ENCODE data around the gene BPIFB3. TPM values are rescaled to one million over a fixed set of nuclear protein-coding genes. Genes with fewer than 3 reads are reported as not detected.
"Not testable (repeated sequence)": the region's sequence is repeated elsewhere in the genome, so short reads cannot be mapped to it uniquely, and the experiment has no call there.

Gene BPIFB3
- total RNA-seq, 1 donor from 2014 or later, result not detected

DNA sequence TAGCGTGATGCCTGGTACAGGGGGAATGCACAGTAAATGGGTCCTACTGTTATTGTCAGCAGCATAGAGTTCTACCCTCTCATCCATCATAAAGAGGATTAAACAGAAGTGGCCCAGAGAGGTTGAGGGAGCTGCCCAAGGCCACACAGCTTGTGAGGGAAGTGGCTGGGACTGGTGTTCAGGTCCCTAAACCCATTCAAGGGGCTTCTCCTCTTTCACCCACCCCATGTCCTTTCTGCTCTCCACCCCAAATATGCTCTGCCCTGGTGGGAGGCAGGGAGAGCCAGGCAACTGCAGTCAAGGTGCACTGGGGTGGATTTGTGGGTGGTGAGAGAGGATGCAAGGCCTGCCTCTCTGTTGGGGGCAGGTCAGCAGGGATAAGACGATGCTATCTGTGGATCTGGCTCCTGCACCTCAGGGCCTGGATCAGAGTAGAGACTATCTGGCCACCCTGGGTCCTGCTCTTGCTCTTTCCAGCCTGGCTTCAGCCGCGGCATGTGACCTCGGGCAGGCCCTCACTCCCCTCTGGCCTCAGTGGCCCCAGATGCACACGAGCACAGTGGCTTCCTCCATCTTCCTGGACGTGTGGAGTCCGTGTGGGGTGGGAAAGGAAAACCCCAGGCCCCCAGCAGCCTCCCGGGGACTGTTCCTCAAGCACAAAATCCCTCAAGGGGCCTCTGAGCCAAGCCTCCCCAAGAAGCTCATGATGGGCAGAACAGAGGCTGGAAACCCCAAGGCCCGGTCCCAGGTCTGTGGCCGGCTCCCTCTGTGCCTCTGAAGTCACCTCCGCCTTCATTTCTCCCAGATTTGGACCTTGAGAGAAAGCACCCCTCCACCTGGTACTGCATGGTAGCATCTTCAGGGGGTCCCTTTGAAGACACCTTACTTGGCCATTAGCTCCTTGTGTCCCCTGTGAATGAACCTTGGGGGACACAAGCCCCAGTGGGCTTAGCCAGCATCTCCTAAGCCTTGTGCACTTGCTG, 25.6 kb upstream of the BPIFB3 start:
- no peak for DNase-seq (ENCODE audit: low spot score)

DNA sequence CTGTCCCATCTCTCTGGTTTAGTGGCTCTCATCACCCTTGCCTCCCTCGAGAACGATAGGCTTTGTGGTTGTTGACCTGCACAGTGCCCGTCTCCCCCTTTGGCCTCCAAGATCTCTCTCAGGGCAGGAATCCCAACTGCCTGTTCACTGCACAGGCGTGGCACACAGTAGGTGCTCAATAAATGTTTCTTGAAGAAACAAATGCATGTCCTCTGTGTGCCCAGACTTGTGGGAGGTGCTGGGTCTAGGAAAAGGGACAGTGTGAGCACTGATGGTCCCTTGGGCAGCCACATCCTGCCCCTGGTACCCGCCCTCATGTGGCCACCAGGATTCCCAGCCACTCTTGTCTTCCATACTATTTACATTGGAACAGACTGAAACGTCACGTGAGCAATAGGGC, 24.8 kb upstream of the BPIFB3 start:
- DNase-seq (ENCODE audit: low spot score), result no peak

- no peak for DNase-seq (ENCODE audit: low spot score)
Observed at GRCh38 chr20:33030076-33030475, 23.6 kb upstream of the BPIFB3 start.

- DNase-seq (ENCODE audit: low spot score), result no peak
Observed at GRCh38 chr20:33030569-33030968, 23.1 kb upstream of the BPIFB3 start.

GRCh38 chr20:33031531-33031930, 22.2 kb upstream of the BPIFB3 start, which contains the start of gene BPIFB6:
Gene BPIFB6, plus strand, starts transcription at chr20:33031648. Its CDS starts 0 bp downstream, at chr20:33031648.
- no peak for DNase-seq (ENCODE audit: low spot score)

DNA sequence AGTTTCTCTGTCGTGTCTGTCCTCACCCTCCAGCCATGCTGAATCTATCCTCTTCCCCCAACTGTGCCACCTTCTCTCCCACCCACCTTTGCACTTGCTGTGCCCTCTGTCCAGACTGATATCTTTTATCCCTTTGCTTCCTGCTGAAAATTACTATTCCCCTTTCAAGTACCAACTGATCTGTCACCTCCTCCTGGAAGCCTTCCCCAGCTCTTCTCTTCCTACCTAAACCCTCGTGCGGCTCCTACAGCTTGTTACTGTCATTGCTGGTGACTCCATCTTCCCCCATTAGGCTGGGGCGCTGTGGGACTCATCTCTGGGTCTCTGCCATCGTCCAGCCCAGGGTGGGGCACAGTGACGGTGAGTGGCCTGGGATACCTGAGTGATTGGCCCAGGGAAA, 21.1 kb upstream of the BPIFB3 start:
- DNase-seq (ENCODE audit: low spot score), result no peak

GRCh38 chr20:33033381-33033780, 20.3 kb upstream of the BPIFB3 start:
- DNase-seq (ENCODE audit: low spot score), result no peak

GRCh38 chr20:33034115-33034514, 19.6 kb upstream of the BPIFB3 start:
- DNase-seq (ENCODE audit: low spot score), result no peak

DNA sequence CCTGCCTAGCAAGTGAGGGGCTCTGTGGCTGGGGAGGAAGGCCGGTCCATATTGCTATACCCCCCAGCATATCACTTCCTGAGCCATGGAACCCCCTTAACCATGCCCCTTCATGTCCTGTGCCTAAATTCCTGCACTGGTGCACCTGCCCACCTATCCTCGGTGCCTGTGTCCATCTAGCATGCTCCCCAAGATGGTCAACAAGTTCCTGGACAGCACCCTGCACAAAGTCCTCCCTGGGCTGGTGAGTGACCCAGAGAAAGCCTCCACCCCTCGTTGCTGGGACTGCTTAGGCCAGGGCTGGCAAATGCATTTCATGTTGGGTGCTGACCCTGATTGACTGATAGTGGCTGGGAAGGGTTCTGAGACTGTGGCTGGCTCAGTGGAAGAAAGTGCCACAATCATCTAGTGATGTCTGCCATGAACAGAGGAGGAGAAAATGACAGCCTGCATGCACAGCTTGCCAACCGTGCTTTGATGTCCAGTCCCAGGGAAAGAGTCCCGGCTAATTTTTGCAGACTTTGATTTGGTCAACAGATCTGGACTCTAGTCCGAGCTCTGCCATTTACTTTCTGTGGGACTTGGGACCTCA, 18.7 kb upstream of the BPIFB3 start:
- DNase-seq (ENCODE audit: low spot score), result no peak

GRCh38 chr20:33037456-33037855, 16.2 kb upstream of the BPIFB3 start:
- no peak for DNase-seq (ENCODE audit: low spot score)

DNA sequence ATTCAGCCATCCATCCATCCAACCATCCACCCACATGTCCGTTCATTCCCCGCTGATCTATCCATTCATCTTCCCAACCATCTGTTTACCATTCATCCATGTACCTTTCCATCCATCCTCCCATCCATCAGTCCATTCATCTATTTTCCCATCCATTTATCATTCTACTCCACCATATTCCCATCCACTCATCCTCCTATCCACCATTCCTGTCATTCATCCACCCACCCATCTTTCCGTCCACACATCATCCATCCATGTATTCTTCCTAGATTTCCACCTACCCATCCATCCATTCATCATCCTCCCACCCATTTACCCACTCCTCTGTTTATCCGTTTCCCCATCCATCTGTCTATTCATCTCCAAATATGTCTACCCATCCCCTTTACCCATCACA, 15.5 kb upstream of the BPIFB3 start:
- no peak for DNase-seq (ENCODE audit: low spot score)

DNA sequence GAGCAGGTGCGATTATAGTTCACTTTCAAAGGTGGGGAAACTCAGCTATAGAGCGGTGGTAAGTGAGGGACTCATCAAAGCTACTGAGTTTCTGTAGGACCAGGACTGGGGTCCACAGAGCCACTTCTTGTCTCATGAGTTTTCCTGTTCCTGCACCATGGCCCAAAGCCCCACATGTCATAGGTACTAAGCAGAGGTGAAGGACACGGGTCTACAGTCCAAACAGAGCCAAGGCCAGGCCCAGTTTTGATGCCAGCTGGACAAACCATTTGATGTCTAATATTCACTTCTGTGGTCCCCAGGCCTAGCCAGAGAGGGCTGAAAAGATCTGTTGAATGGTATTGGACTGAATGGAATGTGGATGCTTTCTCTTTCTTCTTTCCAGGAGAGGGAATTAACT, 11.3 kb upstream of the BPIFB3 start:
- DNase-seq (ENCODE audit: low spot score), result no peak

- no peak for DNase-seq (ENCODE audit: low spot score)
Observed at GRCh38 chr20:33042983-33043730, 10.5 kb upstream of the BPIFB3 start.

DNA sequence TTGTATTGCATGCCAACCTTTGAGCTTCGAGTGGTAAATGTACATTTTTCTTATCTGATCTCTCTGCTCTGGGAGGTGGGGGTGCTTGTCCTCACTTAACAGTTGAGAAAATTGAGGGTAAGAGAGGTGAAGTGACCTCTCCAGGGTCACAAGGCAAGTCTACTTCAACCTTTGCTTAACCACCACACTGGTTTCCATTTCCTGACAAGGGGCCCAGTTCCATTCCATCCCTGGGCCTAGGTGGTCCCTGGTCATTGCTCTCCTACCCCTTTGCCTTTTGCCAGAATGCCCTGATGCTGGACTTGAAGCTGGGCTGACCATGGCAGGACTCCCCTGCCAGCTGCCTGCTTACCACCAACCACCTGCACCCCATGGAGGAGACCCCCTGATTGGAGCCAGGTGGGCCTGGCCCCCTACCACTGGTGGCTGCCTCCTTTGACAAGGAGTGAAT, 9.9 kb upstream of the BPIFB3 start:
- DNase-seq (ENCODE audit: low spot score), result no peak

DNA sequence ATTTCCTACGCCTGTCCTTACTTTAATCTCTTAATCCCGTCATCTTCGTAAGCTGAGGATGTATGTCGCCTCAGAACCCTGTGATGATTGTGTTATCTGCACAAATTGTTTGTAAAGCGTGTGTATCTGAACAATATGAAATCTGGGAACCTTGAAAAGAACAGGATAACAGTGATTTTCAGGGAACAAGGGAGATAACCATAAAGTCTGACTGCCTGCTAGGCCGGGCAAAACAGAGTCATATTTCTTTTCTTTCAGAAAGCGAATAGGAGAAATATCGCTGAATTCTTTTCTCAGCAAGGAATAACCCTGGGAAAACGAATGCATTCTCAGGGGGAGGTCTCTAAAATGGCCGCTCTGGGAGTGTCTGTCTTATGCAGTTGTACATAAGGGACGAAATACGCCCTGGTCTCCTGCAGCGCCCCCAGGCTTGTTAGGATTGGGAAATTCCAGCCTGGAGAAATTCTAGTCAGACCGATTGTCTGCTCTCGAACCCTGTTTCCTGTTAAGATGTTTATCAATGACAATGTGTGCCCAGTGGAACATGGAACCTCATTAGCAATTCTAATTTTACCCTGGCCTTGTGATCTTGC, 8.5 kb upstream of the BPIFB3 start:
- DNase-seq (ENCODE audit: low spot score), result not testable (repeated sequence)

- no peak for DNase-seq (ENCODE audit: low spot score)
Observed at GRCh38 chr20:33046412-33046811, 7.3 kb upstream of the BPIFB3 start.

DNA sequence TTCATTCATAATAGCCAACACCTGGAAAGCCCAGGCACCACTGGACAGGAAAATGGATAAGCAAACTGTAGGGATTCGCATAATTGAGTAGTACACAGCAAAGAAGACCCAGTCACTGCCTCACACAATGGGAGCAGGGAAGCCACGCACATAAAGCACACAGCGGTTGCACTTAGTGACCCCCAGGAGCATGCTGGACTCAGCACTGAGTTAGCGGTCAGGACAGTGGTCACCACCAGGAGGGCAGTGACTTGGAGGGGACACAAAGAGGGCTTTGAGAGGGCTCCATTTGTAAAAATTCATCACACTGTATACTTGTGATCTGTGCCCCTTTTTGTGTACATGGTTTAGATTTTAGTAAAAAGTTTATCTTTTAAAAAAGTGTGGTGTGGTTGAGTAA, 2.4 kb upstream of the BPIFB3 start:
- no peak for DNase-seq (ENCODE audit: low spot score)

DNA sequence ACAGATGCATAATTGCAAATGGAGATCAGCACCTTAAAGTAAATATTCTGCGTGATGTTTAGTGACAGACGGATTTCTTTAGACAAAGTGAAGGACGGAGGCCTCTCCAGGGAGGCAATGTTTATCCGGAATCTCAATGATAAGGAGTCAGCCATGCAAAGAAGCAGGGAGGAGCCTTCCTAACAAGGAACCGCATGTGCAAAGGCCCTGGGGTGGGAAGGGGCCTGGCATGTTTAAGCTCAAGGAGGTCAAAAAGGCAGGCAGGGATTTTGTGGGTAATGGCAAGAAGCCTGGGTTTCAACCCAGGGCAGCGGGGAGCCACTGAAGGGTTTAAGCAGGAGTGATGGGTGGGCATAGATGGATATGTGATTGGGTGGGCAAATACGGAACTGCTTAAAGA, 678 bp downstream of the BPIFB3 start:
- no peak for DNase-seq (ENCODE audit: low spot score)

DNA sequence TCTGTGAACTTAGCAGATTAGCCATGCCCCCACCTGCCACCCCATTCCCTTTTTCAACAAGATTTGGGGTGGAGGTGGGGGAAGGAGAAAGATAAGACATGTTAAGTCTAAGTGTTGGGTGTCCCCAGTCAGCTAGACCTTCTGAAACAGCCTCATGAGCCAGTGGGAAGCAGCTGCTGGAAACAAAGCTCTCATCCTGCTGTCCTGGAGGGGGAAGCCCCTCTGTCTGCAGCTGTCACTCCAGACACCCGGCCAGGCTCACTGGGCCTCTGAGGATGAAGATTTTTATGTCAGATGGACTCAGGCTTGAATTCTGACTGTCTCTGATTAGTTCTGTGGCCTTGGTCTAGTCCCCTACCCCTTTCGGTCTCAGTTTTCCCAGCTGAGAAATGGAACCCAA, 1.1 kb downstream of the BPIFB3 start:
- DNase-seq (ENCODE audit: low spot score), result no peak

GRCh38 chr20:33059136-33059535, 5.4 kb downstream of the BPIFB3 start:
- no peak for DNase-seq (ENCODE audit: low spot score)

DNA sequence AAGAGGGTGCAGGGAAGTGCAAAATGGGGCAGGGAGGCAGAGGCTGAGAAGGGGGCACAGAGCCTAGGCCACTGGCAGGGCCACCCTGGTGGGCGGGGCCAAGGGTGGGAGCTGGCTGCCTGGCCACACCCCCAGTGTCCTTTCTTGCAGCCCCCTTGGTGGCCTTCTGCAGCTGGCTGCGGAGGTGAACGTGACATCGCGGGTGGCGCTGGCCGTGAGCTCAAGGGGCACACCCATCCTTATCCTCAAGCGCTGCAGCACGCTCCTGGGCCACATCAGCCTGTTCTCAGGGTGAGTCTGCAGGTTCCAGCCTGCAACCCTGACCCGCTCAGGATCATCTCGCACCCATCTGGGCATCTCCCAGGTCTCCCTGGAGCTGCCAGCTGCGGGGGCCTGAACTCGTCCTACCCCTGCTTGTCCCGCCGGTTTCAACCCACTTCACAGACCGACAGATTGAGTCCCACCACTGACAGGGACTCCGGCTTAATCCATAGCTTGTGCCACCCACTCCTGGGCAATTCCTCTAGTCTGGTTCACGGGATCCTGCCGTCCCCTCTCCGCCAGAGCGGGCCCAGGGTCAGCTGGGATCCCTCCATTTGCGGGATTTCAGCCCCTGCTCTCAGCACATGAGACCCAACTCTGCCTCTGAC, 6.2 kb downstream of the BPIFB3 start:
- DNase-seq (ENCODE audit: low spot score), result no peak

Data from ureter (tissue), 1 donor.